ENCODE measurements around the gene RGMB. TPM values are rescaled to one million over a fixed set of nuclear protein-coding genes. Genes with fewer than 3 reads are reported as not detected.

Gene RGMB
- total RNA-seq, 1 experiment from 2014 or later, result 35.8 TPM

- Mint-ChIP-seq H3K27me3 (ENCODE audit: unreplicated experiment) (no peaks in the 10 kb centered on the region), H3K4me1 (ENCODE audit: low read depth, unreplicated experiment) (no peaks in the 10 kb centered on the region), H3K36me3 (ENCODE audit: insufficient read depth, unreplicated experiment) (no peaks in the 10 kb centered on the region), H3K4me3 (ENCODE audit: low read depth, unreplicated experiment) (no peak overlapping the region), H3K9me3 (ENCODE audit: low read depth, unreplicated experiment) (no peaks in the 10 kb centered on the region), H3K27ac (ENCODE audit: unreplicated experiment) (no peak overlapping the region)
- CTCF ChIA-PET, result interaction anchor here (0.6 kb wide), 1 partner anchor 60 kb away, joined by 3 read pairs; no protein-coding TSS in a partner anchor
- intact Hi-C loops (cut with micrococcal nuclease; ENCODE audit: unreplicated experiment), result loop anchor here (5.0 kb wide), 1 partner anchor 223 kb away; no protein-coding TSS in a partner anchor
- DNase-seq, result no peak
- BruUV-seq (replicated peaks), result no TSS peak
- no peak for TF ChIP-seq CTCF (IDR thresholded peaks at IDR 0.05; ENCODE audit: unreplicated experiment)
Measured at GRCh38 chr5:98839469-98840383, 66.3 kb downstream of the RGMB start.

- no peaks in the 10 kb centered on the region for H3K9me3 Mint-ChIP-seq (ENCODE audit: low read depth, unreplicated experiment)
- intact Hi-C loops (cut with micrococcal nuclease; ENCODE audit: unreplicated experiment), result no loop called here
- no peak overlapping the region for H3K4me3 Mint-ChIP-seq (ENCODE audit: low read depth, unreplicated experiment)
- H3K27ac Mint-ChIP-seq (ENCODE audit: unreplicated experiment), result no peak overlapping the region
- H3K27me3 Mint-ChIP-seq (ENCODE audit: unreplicated experiment), result no peaks in the 10 kb centered on the region
- CTCF ChIA-PET, result no interaction called here
- TF ChIP-seq CTCF (IDR thresholded peaks at IDR 0.05; ENCODE audit: unreplicated experiment), result no peak
- no peaks in the 10 kb centered on the region for H3K4me1 Mint-ChIP-seq (ENCODE audit: low read depth, unreplicated experiment)
- no peak for DNase-seq
- BruUV-seq (replicated peaks), result no TSS peak
- H3K36me3 Mint-ChIP-seq (ENCODE audit: insufficient read depth, unreplicated experiment), result no peaks in the 10 kb centered on the region
Measured at GRCh38 chr5:98840946-98841345, 67.5 kb downstream of the RGMB start.

GRCh38 chr5:98843481-98843880 lies 70.0 kb downstream of the RGMB start:
- H3K9me3 Mint-ChIP-seq (ENCODE audit: low read depth, unreplicated experiment), result no peaks in the 10 kb centered on the region
- H3K27me3 Mint-ChIP-seq (ENCODE audit: unreplicated experiment), result no peaks in the 10 kb centered on the region
- no peak for TF ChIP-seq CTCF (IDR thresholded peaks at IDR 0.05; ENCODE audit: unreplicated experiment)
- H3K27ac Mint-ChIP-seq (ENCODE audit: unreplicated experiment), result no peak overlapping the region
- H3K4me3 Mint-ChIP-seq (ENCODE audit: low read depth, unreplicated experiment), result no peak overlapping the region
- H3K36me3 Mint-ChIP-seq (ENCODE audit: insufficient read depth, unreplicated experiment), result no peaks in the 10 kb centered on the region
- no peak for DNase-seq
- no TSS peak for BruUV-seq (replicated peaks)
- CTCF ChIA-PET, result no interaction called here
- no peaks in the 10 kb centered on the region for H3K4me1 Mint-ChIP-seq (ENCODE audit: low read depth, unreplicated experiment)
- intact Hi-C loops (cut with micrococcal nuclease; ENCODE audit: unreplicated experiment), result no loop called here

GRCh38 chr5:98844865-98845264 lies 71.4 kb downstream of the RGMB start:
- Mint-ChIP-seq H3K27ac (ENCODE audit: unreplicated experiment) (no peak overlapping the region), H3K4me1 (ENCODE audit: low read depth, unreplicated experiment) (no peaks in the 10 kb centered on the region), H3K4me3 (ENCODE audit: low read depth, unreplicated experiment) (no peak overlapping the region), H3K36me3 (ENCODE audit: insufficient read depth, unreplicated experiment) (no peaks in the 10 kb centered on the region), H3K27me3 (ENCODE audit: unreplicated experiment) (no peaks in the 10 kb centered on the region), H3K9me3 (ENCODE audit: low read depth, unreplicated experiment) (no peaks in the 10 kb centered on the region)
- BruUV-seq (replicated peaks), result no TSS peak
- CTCF ChIA-PET, result no interaction called here
- DNase-seq, result no peak
- no peak for TF ChIP-seq CTCF (IDR thresholded peaks at IDR 0.05; ENCODE audit: unreplicated experiment)
- intact Hi-C loops (cut with micrococcal nuclease; ENCODE audit: unreplicated experiment), result no loop called here
